ENCODE data around the gene PRKCE.

PRKCE gene

GRCh38 chr2:46045888-46046287, 394.4 kb downstream of the PRKCE start:
- no peak for DNase-seq (ENCODE audit: low read depth)

GRCh38 chr2:46047290-46047689, 395.8 kb downstream of the PRKCE start:
- no peak for DNase-seq (ENCODE audit: low read depth)

GRCh38 chr2:46048693-46049092, 397.2 kb downstream of the PRKCE start:
- DNase-seq (ENCODE audit: low read depth): no peak

- DNase-seq (ENCODE audit: low read depth): no peak
These were observed 398.6 kb downstream of the PRKCE start for GRCh38 chr2:46050027-46050426.

- no peak for DNase-seq (ENCODE audit: low read depth)
These were observed 399.0 kb downstream of the PRKCE start for GRCh38 chr2:46050489-46050888.

- no peak for DNase-seq (ENCODE audit: low read depth)
These were observed 399.6 kb downstream of the PRKCE start for GRCh38 chr2:46051085-46051484.

- peak; percentile 16 for DNase-seq (ENCODE audit: low read depth)
These were observed 402.1 kb downstream of the PRKCE start for GRCh38 chr2:46053564-46053963.

GRCh38 chr2:46056541-46056940, 405.1 kb downstream of the PRKCE start:
- DNase-seq (ENCODE audit: low read depth): no peak

- DNase-seq (ENCODE audit: low read depth): no peak
These were observed 406.7 kb downstream of the PRKCE start for GRCh38 chr2:46058140-46058539.

GRCh38 chr2:46062637-46063412, 411.4 kb downstream of the PRKCE start:
- peak; percentile 42 for DNase-seq (ENCODE audit: low read depth)

GRCh38 chr2:46064396-46064795, 412.9 kb downstream of the PRKCE start:
- no peak for DNase-seq (ENCODE audit: low read depth)

GRCh38 chr2:46065152-46065551, 413.7 kb downstream of the PRKCE start:
- DNase-seq (ENCODE audit: low read depth): no peak

GRCh38 chr2:46066116-46066515, 414.6 kb downstream of the PRKCE start:
- no peak for DNase-seq (ENCODE audit: low read depth)

GRCh38 chr2:46066601-46067000, 415.1 kb downstream of the PRKCE start:
- DNase-seq (ENCODE audit: low read depth): no peak

- DNase-seq (ENCODE audit: low read depth): no peak
These were observed 415.6 kb downstream of the PRKCE start for GRCh38 chr2:46067062-46067461.

- DNase-seq (ENCODE audit: low read depth): no peak
These were observed 416.2 kb downstream of the PRKCE start for GRCh38 chr2:46067501-46068305.

GRCh38 chr2:46068636-46069035, 417.2 kb downstream of the PRKCE start:
- DNase-seq (ENCODE audit: low read depth): no peak

- DNase-seq (ENCODE audit: low read depth): no peak
These were observed 419.6 kb downstream of the PRKCE start for GRCh38 chr2:46071074-46071473.

- DNase-seq (ENCODE audit: low read depth): no peak
These were observed 420.8 kb downstream of the PRKCE start for GRCh38 chr2:46072101-46072820.

- no peak for DNase-seq (ENCODE audit: low read depth)
These were observed 422.1 kb downstream of the PRKCE start for GRCh38 chr2:46073540-46074046.

GRCh38 chr2:46074501-46074900, 423.0 kb downstream of the PRKCE start:
- no peak for DNase-seq (ENCODE audit: low read depth)

- no peak for DNase-seq (ENCODE audit: low read depth)
These were observed 424.4 kb downstream of the PRKCE start for GRCh38 chr2:46075848-46076247.

- DNase-seq (ENCODE audit: low read depth): no peak
These were observed 424.8 kb downstream of the PRKCE start for GRCh38 chr2:46076251-46076650.

Data from stimulated activated CD4-positive, alpha-beta T cell treated with anti-CD3 and anti-CD28 coated beads, Interleukin-2, amount 100 ng/mL, for 4 hours (primary cell).